ENCODE measurements around the gene DENND6A. TPM values are rescaled to one million over a fixed set of nuclear protein-coding genes. Genes with fewer than 3 reads are reported as not detected.
"Not testable (repeated sequence)": the region's sequence is repeated elsewhere in the genome, so short reads cannot be mapped to it uniquely, and the experiment has no call there.

The DENND6A gene
- total and polyA plus RNA-seq, 7 donors = 4.5 to 11.3 (median 10.4) TPM

DNA sequence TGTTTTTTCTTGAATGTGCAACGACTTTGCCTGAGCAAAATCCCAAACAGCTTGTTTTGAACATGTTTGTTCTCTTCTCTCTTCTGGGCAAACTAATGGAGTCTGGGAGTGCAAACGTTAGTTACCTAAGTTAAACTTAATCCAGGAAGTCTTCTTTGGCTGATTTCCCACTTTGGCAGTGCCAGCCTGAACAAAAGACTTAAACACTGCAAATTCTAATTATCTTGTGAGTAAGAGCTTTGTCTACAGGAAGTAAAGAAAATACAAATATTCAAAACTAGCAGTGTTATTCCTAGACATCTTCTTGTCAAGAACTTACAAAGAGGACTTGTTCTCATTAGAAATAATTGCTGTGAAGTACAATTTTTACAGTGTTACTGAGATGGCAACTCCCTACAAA is 16.7 kb upstream of the DENND6A start:
- H3K4me3 ChIP-seq = no peak overlapping the region
- no peaks in the 10 kb centered on the region for H3K9me3 ChIP-seq
- H3K27ac ChIP-seq = no peak overlapping the region
- intact Hi-C loops (cut with DNase I) = no loop called here
- DNase-seq (no peak), ATAC-seq (no peak)
- no peaks in the 10 kb centered on the region for H3K36me3 ChIP-seq (ENCODE audit: insufficient read depth in 1 of 2, low read depth in 1 of 2)
- no peaks in the 10 kb centered on the region for H3K4me1 ChIP-seq
- H3K27me3 ChIP-seq (ENCODE audit: insufficient read depth in 3 of 3, low read length in 2 of 3) = no peaks in the 10 kb centered on the region
- no peak for TF ChIP-seq CTCF (IDR thresholded peaks at IDR 0.05)
- 8 to 20% (median 13%) methylated on average over 2 of the region's 2 CpGs for WGBS, 3 donors

DNA sequence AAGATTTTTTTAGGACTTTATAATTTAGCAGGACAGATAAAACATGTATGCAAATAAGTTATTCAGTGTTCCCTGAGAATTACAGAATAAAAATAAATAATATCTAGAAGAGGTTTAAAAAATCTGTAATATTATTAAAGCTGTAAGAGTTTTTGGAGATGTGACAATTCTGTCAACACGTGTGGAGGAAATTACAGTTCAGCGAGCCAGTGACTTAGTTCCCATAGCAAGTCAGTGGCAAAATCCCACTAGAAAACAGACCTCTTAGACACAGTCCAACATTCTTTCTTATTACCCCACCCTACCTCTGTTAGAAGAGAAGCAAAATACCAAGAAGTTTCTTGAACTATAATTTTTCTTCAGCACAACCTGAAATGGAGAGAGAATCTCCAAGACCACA is 16.2 kb upstream of the DENND6A start:
- no peak overlapping the region for H3K27ac ChIP-seq
- no peak overlapping the region for H3K4me3 ChIP-seq
- TF ChIP-seq CTCF (IDR thresholded peaks at IDR 0.05) = no peak
- H3K9me3 ChIP-seq = no peaks in the 10 kb centered on the region
- H3K27me3 ChIP-seq (ENCODE audit: insufficient read depth in 3 of 3, low read length in 2 of 3) = no peaks in the 10 kb centered on the region
- WGBS, 3 donors = 15 to 19% (median 18%) methylated on average over 2 of the region's 2 CpGs
- DNase-seq (no peak), ATAC-seq (no peak)
- intact Hi-C loops (cut with DNase I) = no loop called here
- no peaks in the 10 kb centered on the region for H3K36me3 ChIP-seq (ENCODE audit: insufficient read depth in 1 of 2, low read depth in 1 of 2)
- H3K4me1 ChIP-seq = no peaks in the 10 kb centered on the region

DNA sequence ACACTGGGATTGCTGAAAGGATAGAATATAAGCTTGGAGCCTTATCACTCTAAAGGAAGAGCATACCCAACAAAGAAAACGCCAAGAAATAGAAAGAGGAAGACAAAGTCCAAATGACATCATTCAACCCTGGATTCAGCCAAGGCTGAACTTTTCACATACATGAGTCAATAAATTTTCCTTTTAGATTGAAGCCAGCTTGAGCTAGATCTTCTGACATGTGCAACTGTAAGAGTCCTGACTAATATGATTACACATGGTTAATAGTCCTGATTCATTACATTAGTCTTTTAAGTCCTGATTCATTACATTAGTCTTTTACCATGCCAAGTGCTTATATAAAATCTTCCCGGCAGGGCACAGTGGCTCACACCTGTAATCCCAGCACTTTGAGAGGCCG is 13.6 kb upstream of the DENND6A start:
- no peak for DNase-seq
- H3K9me3 ChIP-seq = no peaks in the 10 kb centered on the region
- no peaks in the 10 kb centered on the region for H3K27me3 ChIP-seq (ENCODE audit: insufficient read depth in 3 of 3, low read length in 2 of 3)
- H3K36me3 ChIP-seq (ENCODE audit: insufficient read depth in 1 of 2, low read depth in 1 of 2) = no peaks in the 10 kb centered on the region
- H3K4me1 ChIP-seq = no peaks in the 10 kb centered on the region
- no peak for TF ChIP-seq CTCF (IDR thresholded peaks at IDR 0.05)
- no peak for ATAC-seq
- 77 to 88% (median 80%) methylated on average over 3 of the region's 3 CpGs for WGBS, 3 donors
- intact Hi-C loops (cut with DNase I) = no loop called here
- H3K4me3 ChIP-seq = no peak overlapping the region
- no peak overlapping the region for H3K27ac ChIP-seq

GRCh38 chr3:57705351-57705750 is 12.5 kb upstream of the DENND6A start:
- WGBS, 3 donors = 89 to 92% (median 90%) methylated on average over 3 of the region's 3 CpGs
- H3K4me1 ChIP-seq; H3K27me3 ChIP-seq (ENCODE audit: insufficient read depth in 3 of 3, low read length in 2 of 3); H3K36me3 ChIP-seq (ENCODE audit: insufficient read depth in 1 of 2, low read depth in 1 of 2); DNase-seq; ATAC-seq; H3K27ac ChIP-seq; intact Hi-C loops (cut with DNase I); H3K9me3 ChIP-seq; H3K4me3 ChIP-seq: not testable (repeated sequence)

DNA sequence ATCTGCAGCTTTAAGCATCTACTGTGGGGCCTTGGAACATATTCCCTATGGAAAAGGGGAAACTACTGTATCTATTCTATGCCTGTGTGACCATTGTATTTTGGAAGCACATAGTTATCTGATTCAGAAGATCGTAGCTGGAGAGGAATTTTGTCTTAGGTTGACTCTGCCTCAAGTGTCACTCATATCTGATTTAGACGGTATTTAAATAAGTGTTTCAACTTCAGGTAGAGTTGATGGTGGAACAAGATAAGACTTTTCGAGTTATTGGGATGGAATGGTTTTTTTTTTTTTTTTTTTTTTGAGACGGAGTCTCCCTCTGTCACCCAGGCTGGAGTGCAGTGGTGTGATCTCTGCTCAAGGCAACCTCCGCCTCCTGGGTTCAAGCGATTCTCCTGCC is 8.9 kb upstream of the DENND6A start:
- intact Hi-C loops (cut with DNase I) = no loop called here
- WGBS, 3 donors = 95 to 98% (median 98%) methylated on average over 5 to 6 of the region's 6 CpGs
- DNase-seq (no peak), ATAC-seq (no peak)
- H3K4me3 ChIP-seq = no peak overlapping the region
- no peaks in the 10 kb centered on the region for H3K9me3 ChIP-seq
- no peak overlapping the region for H3K27ac ChIP-seq
- no peaks in the 10 kb centered on the region for H3K36me3 ChIP-seq (ENCODE audit: insufficient read depth in 1 of 2, low read depth in 1 of 2)
- H3K27me3 ChIP-seq (ENCODE audit: insufficient read depth in 3 of 3, low read length in 2 of 3) = no peaks in the 10 kb centered on the region
- no peak for TF ChIP-seq CTCF (IDR thresholded peaks at IDR 0.05)
- peaks cover under 1% of the 10 kb centered on the region for H3K4me1 ChIP-seq
